K562 (cell line): ENCODE results near the gene ORC3. TPM values are rescaled to one million over a fixed set of nuclear protein-coding genes. Genes with fewer than 3 reads are reported as not detected.

Source experiments
- ETV1 ChIP-seq: fragments of 450-650 bp; conservative IDR thresholded peaks from 2 replicates; pipeline ENCODE4 v1.6.1; 2016; ENCODE audit warnings: missing genetic modification characterization, control low read depth, low read depth, missing compliant biosample characterization
- HMGN3 ChIP-seq: IDR thresholded peaks from 2 replicates; pipeline ENCODE4 v1.6.1; 2011; ENCODE audit warnings: borderline replicate concordance, low read depth, mild to moderate bottlenecking, mixed read lengths, low read length; ENCODE audit not compliant: insufficient read length; ENCODE audit errors: extremely low read depth
- MAFK ChIP-seq: IDR thresholded peaks from 2 replicates; pipeline ENCODE4 v1.6.1; 2011; ENCODE audit warnings: low read length, improper control_type of control experiment
- NEUROD1 ChIP-seq: fragments of 150-350 bp; IDR thresholded peaks from 2 replicates; pipeline ENCODE4 v1.6.1; 2014; ENCODE audit warnings: borderline replicate concordance, low read length, low read depth; ENCODE audit not compliant: partially characterized antibody
- NFATC3 ChIP-seq: fragments of 450-650 bp; IDR thresholded peaks from 2 replicates; pipeline ENCODE4 v1.6.1; 2017; ENCODE audit warnings: mild to moderate bottlenecking
- NR2C2 ChIP-seq, 2 experiments: fragments of 200-800 bp in 1 of 2; sonication (Bioruptor generic) in 1 of 2; sonication (generic) in 1 of 2; formaldehyde crosslinking in 1 of 2; IDR thresholded peaks; 2 replicates each; pipeline versions ENCODE4 v1.6.1 to v1.8.0; 2016 to 2022; ENCODE audit warnings: mild to moderate bottlenecking in 1 of 2, missing compliant biosample characterization in 1 of 2, missing genetic modification characterization in 1 of 2, missing genetic modification reagents in 1 of 2
- SMAD4 ChIP-seq: fragments of 250-450 bp; sonication (Bioruptor Pico); conservative IDR thresholded peaks from 2 replicates; pipeline ENCODE4 v1.8.0; 2021; ENCODE audit warnings: inconsistent platforms, mild to moderate bottlenecking, moderate library complexity
- TBP ChIP-seq: optimal IDR thresholded peaks from 2 replicates; pipeline ENCODE3; 2011; ENCODE audit warnings: low read depth, low read length, improper control_type of control experiment
- ZBTB1 ChIP-seq: sonication (generic); formaldehyde crosslinking; IDR thresholded peaks from 2 replicates; pipeline ENCODE4 v1.8.1; 2023; ENCODE audit warnings: missing genetic modification reagents, low read depth, mild to moderate bottlenecking, borderline replicate concordance
- ZFP30 ChIP-seq: fragments of 250-450 bp; sonication (Bioruptor Pico); IDR thresholded peaks from 2 replicates; pipeline ENCODE4 v1.8.0; 2022; ENCODE audit warnings: moderate library complexity, mild to moderate bottlenecking, inconsistent platforms, borderline replicate concordance
- ZNF507 ChIP-seq: conservative IDR thresholded peaks from 2 replicates; pipeline ENCODE4 v1.6.1; 2017; ENCODE audit warnings: missing genetic modification characterization, missing compliant biosample characterization
- polyA plus RNA-seq, 8 experiments: library from polyadenylated mRNA; depleted of rRNA in 4 of 8; stranded (reverse) in 5 of 8; unstranded in 3 of 8; fragments of >200 nt; fragmentation: Nextera tagmentation in 2 of 8; fragmentation: Illumina TruSeq in 1 of 8; extraction: Ambion mirVana in 2 of 8; extraction: Trizol in 1 of 8; gene quantifications; 2 replicates each; pipeline versions ENCODE4 v1.2.1 to v1.2.3, GENCODE V29; 2011 to 2014; ENCODE audit warnings: inconsistent platforms in 1 of 8, missing spikeins in 1 of 8
- total RNA-seq, 7 experiments: library from RNA; depleted of rRNA in 6 of 7; stranded (reverse); fragments of >200 nt in 6 of 7; fragmentation: Illumina TruSeq in 2 of 7; extraction: Trizol in 2 of 7; gene quantifications; 2 replicates each; pipeline versions ENCODE4 v1.2.1 to v1.2.3, GENCODE V29; 2011 to 2021; ENCODE audit warnings: low replicate concordance in 1 of 7
- TF ChIP-seq, protein P1 (sequence below): sonication (generic); formaldehyde crosslinking; IDR thresholded peaks from 2 replicates; pipeline ENCODE4 v1.8.1; 2022; ENCODE audit warnings: missing genetic modification reagents
- TF ChIP-seq, protein P2 (sequence below): sonication (generic); formaldehyde crosslinking; IDR thresholded peaks from 2 replicates; pipeline ENCODE4 v1.8.0; 2022; ENCODE audit warnings: missing genetic modification reagents, mild to moderate bottlenecking, borderline replicate concordance
- TF ChIP-seq, protein P3 (sequence below): fragments of 250-450 bp; sonication (Bioruptor Pico); IDR thresholded peaks from 2 replicates; pipeline ENCODE4 v1.8.0; 2022; ENCODE audit warnings: inconsistent platforms
- TF ChIP-seq, protein P4 (sequence below), 2 experiments: fragments of 450-650 bp in 1 of 2; IDR thresholded peaks; 2 replicates each; pipeline ENCODE4 v1.6.1; 2011 to 2017; ENCODE audit warnings: low read depth in 2 of 2, antibody characterized with exemption in 1 of 2, borderline replicate concordance in 1 of 2, low read length in 1 of 2, mild to moderate bottlenecking in 1 of 2, mixed read lengths in 1 of 2; ENCODE audit not compliant: control insufficient read depth in 1 of 2
- TF ChIP-seq, protein P5 (sequence below), 2 experiments: fragments of 250-450 bp in 1 of 2; fragments of 450-650 bp in 1 of 2; sonication (Bioruptor Pico) in 1 of 2; IDR thresholded peaks; 2 replicates each; pipeline versions ENCODE4 v1.6.1 to v1.8.0; 2016 to 2021; ENCODE audit warnings: mild to moderate bottlenecking in 2 of 2, moderate library complexity in 2 of 2, missing compliant biosample characterization in 1 of 2, missing genetic modification characterization in 1 of 2

The ORC3 gene
- total and polyA plus RNA-seq, 9 of the 15 experiments (the other 6 are each of a cell fraction or from before 2014, with no cell fraction given), result 28.8 to 159 (median 74.8) TPM

DNA sequence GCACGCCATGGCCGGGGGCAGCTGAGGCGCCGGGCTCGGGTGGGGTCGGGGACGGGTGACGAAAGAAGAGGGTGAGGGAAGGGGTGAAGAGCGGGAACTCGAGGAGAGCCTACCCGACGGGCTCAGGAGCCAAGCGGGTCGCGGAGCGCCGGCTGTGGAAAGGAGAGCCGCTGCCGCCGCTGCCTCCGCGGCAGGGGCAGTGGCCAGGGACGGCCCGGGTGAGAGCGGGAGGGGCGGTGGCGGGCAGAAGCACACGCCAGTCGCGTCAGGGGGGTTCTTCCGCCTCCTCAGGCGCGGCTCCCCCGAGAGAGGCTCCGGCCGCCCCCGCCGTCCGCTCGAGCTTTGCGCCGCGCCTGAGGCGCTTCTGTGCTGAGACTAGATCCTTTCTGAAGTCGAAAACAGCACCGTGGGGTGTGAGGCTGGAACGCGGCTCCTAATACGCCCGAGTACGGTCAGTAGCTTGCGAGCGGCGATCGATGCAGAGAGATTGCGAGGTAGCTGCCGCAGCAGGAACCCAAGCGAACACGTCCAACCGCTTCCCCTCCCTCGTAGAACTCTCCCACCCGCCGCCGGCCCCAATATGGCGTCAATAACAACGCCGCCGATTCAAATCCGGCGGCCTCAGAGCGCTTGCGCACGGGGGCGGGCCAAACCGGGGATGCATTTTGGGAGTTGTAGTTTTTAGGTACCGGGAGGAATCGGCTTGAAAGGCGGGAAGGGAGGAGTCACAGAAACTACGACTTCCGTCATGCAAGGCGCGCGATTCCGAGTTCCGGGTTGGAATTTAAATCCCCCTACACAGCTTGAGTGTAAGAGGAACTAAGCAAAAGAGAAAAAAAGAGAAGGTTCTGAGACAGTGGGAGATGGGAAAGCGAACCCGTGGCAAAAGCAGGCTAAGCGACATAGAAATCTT, 112.0 kb downstream of the ORC3 start, which contains the start of gene AKIRIN2 (continued):
- TF ChIP-seq NEUROD1 (no peak), HMGN3 (peak; percentile 66), ZFP30 (CRISPR knock-in tag) (no peak), ZNF507 (tag) (no peak), NFATC3 (peak; percentile 45; the same call in 1 of the 2 replicates), NR2C2 (CRISPR knock-in tag; IDR thresholded peaks at IDR 0.05) (no peak), NR2C2 (tag; IDR thresholded peaks at IDR 0.05) (peak; percentile 88; the same call in 1 of the 2 replicates), ZBTB1 (no peak), SMAD4 (CRISPR knock-in tag) (0 out of 2 replicates have a peak, but pooled peaks have one; percentile 35), TBP (peak; percentile 96), MAFK (no peak), ETV1 (no peak; the same call in 1 of the 2 replicates)
- TF ChIP-seq, protein P1, sequence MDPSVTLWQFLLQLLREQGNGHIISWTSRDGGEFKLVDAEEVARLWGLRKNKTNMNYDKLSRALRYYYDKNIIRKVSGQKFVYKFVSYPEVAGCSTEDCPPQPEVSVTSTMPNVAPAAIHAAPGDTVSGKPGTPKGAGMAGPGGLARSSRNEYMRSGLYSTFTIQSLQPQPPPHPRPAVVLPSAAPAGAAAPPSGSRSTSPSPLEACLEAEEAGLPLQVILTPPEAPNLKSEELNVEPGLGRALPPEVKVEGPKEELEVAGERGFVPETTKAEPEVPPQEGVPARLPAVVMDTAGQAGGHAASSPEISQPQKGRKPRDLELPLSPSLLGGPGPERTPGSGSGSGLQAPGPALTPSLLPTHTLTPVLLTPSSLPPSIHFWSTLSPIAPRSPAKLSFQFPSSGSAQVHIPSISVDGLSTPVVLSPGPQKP, result no peak
- TF ChIP-seq, protein P2, sequence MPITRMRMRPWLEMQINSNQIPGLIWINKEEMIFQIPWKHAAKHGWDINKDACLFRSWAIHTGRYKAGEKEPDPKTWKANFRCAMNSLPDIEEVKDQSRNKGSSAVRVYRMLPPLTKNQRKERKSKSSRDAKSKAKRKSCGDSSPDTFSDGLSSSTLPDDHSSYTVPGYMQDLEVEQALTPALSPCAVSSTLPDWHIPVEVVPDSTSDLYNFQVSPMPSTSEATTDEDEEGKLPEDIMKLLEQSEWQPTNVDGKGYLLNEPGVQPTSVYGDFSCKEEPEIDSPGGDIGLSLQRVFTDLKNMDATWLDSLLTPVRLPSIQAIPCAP (CRISPR knock-in tag), result no peak
- TF ChIP-seq, protein P3, sequence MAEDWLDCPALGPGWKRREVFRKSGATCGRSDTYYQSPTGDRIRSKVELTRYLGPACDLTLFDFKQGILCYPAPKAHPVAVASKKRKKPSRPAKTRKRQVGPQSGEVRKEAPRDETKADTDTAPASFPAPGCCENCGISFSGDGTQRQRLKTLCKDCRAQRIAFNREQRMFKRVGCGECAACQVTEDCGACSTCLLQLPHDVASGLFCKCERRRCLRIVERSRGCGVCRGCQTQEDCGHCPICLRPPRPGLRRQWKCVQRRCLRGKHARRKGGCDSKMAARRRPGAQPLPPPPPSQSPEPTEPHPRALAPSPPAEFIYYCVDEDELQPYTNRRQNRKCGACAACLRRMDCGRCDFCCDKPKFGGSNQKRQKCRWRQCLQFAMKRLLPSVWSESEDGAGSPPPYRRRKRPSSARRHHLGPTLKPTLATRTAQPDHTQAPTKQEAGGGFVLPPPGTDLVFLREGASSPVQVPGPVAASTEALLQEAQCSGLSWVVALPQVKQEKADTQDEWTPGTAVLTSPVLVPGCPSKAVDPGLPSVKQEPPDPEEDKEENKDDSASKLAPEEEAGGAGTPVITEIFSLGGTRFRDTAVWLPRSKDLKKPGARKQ (CRISPR knock-in tag), result no peak
- TF ChIP-seq, protein P4, sequence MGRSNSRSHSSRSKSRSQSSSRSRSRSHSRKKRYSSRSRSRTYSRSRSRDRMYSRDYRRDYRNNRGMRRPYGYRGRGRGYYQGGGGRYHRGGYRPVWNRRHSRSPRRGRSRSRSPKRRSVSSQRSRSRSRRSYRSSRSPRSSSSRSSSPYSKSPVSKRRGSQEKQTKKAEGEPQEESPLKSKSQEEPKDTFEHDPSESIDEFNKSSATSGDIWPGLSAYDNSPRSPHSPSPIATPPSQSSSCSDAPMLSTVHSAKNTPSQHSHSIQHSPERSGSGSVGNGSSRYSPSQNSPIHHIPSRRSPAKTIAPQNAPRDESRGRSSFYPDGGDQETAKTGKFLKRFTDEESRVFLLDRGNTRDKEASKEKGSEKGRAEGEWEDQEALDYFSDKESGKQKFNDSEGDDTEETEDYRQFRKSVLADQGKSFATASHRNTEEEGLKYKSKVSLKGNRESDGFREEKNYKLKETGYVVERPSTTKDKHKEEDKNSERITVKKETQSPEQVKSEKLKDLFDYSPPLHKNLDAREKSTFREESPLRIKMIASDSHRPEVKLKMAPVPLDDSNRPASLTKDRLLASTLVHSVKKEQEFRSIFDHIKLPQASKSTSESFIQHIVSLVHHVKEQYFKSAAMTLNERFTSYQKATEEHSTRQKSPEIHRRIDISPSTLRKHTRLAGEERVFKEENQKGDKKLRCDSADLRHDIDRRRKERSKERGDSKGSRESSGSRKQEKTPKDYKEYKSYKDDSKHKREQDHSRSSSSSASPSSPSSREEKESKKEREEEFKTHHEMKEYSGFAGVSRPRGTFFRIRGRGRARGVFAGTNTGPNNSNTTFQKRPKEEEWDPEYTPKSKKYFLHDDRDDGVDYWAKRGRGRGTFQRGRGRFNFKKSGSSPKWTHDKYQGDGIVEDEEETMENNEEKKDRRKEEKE (IDR thresholded peaks at IDR 0.05; ENCODE audit: borderline replicate concordance in 1 of 2, control insufficient read depth in 1 of 2, low read depth in 2 of 2, low read length in 1 of 2), result no peak
- TF ChIP-seq, protein P5, sequence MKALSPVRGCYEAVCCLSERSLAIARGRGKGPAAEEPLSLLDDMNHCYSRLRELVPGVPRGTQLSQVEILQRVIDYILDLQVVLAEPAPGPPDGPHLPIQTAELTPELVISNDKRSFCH (CRISPR knock-in tag; IDR thresholded peaks at IDR 0.05), result no peak
- TF ChIP-seq, protein P5 (tag; IDR thresholded peaks at IDR 0.05), result 0 out of 2 replicates have a peak, but pooled peaks have one; percentile 41
